ENCODE results near the gene IDH3B.

Gene IDH3B

GRCh38 chr20:2655331-2656116, 8.5 kb downstream of the IDH3B start:
- no peak for DNase-seq

- no peak for DNase-seq
Observed at GRCh38 chr20:2654831-2655230, 9.2 kb downstream of the IDH3B start.

- DNase-seq, result no peak
Observed at GRCh38 chr20:2654384-2654822, 9.6 kb downstream of the IDH3B start.

- DNase-seq, result no peak
Observed at GRCh38 chr20:2653556-2654383, 10.2 kb downstream of the IDH3B start.

- peak; percentile 48 for DNase-seq
Observed at GRCh38 chr20:2652724-2653555, 11.1 kb downstream of the IDH3B start.

GRCh38 chr20:2651772-2652723, 12.0 kb downstream of the IDH3B start, which contains the start of gene NOP56:
NOP56 (plus strand) TSS chr20:2652632; CDS start chr20:2652661, 29 bp downstream.
- DNase-seq, result peak; percentile 92

GRCh38 chr20:2643708-2644107, 20.3 kb downstream of the IDH3B start:
- no peak for DNase-seq

- no peak for DNase-seq
Observed at GRCh38 chr20:2640899-2641298, 23.1 kb downstream of the IDH3B start.

GRCh38 chr20:2640260-2640659, 23.8 kb downstream of the IDH3B start:
- no peak for DNase-seq

- no peak for DNase-seq
Observed at GRCh38 chr20:2637246-2637645, 26.8 kb downstream of the IDH3B start.

GRCh38 chr20:2633381-2633780, 30.6 kb downstream of the IDH3B start:
- DNase-seq, result no peak

GRCh38 chr20:2631228-2631627, 32.8 kb downstream of the IDH3B start:
- no peak for DNase-seq

GRCh38 chr20:2626853-2627541, 37.0 kb downstream of the IDH3B start:
- DNase-seq, result no peak

- DNase-seq, result no peak
Observed at GRCh38 chr20:2625062-2625461, 39.0 kb downstream of the IDH3B start.

GRCh38 chr20:2624190-2624589, 39.8 kb downstream of the IDH3B start:
- no peak for DNase-seq

GRCh38 chr20:2619961-2620595, 43.9 kb downstream of the IDH3B start:
- no peak for DNase-seq

GRCh38 chr20:2619337-2619736, 44.7 kb downstream of the IDH3B start:
- DNase-seq, result no peak

GRCh38 chr20:2618815-2619214, 45.2 kb downstream of the IDH3B start:
- DNase-seq, result no peak

GRCh38 chr20:2617099-2617714, 46.8 kb downstream of the IDH3B start:
- no peak for DNase-seq

GRCh38 chr20:2616634-2617033, 47.4 kb downstream of the IDH3B start:
- no peak for DNase-seq
